ENCODE data around the gene BIRC5.

GRCh38 chr17:78228176-78228575 is 14.1 kb downstream of the BIRC5 start:
- TF ChIP-seq POLR2AphosphoS5 (IDR thresholded peaks at IDR 0.05; ENCODE audit: low read depth, low read length) (no peak), POLR2A (IDR thresholded peaks at IDR 0.05; ENCODE audit: low read depth, low read length) (no peak), TAF1 (IDR thresholded peaks at IDR 0.05; ENCODE audit: borderline replicate concordance, low read depth, low read length) (no peak)
